Stimulated activated CD8-positive, alpha-beta memory T cell treated with anti-CD3 and anti-CD28 coated beads, Interleukin-12 subunit alpha, Interleukin-12 subunit beta, amount 100 ng/mL, for 24 hours (primary cell): Measurements from ENCODE around the gene SUDS3.

Experiments
- DNase-seq: peaks from one replicate; pipeline ENCODE4 v3.0.0-alpha.2; 2020; ENCODE audit errors: extremely low read depth

The SUDS3 gene

GRCh38 chr12:118357257-118358007, 18.9 kb upstream of the SUDS3 start:
- DNase-seq = no peak

- DNase-seq = no peak
These were observed 18.4 kb upstream of the SUDS3 start for GRCh38 chr12:118358008-118358359.

- DNase-seq = no peak
These were observed 17.5 kb upstream of the SUDS3 start for GRCh38 chr12:118358612-118359540.

GRCh38 chr12:118359541-118359915, 16.8 kb upstream of the SUDS3 start:
- DNase-seq = no peak

GRCh38 chr12:118361092-118361404, 15.3 kb upstream of the SUDS3 start:
- DNase-seq = no peak

GRCh38 chr12:118361889-118362288, 14.5 kb upstream of the SUDS3 start:
- DNase-seq = no peak

- DNase-seq = no peak
These were observed 7.5 kb upstream of the SUDS3 start for GRCh38 chr12:118368821-118369220.

GRCh38 chr12:118370601-118371000, 5.8 kb upstream of the SUDS3 start:
- DNase-seq = no peak

GRCh38 chr12:118371321-118372282, 4.8 kb upstream of the SUDS3 start:
- no peak for DNase-seq

- peak; percentile 92 for DNase-seq
These were observed 3.5 kb upstream of the SUDS3 start, which contains the start of gene TAOK3 for GRCh38 chr12:118372541-118373495. TSS of gene TAOK3 (minus strand) at chr12:118372907. CDS start at chr12:118255567, 117,340 bp downstream.

GRCh38 chr12:118373616-118374015, 2.7 kb upstream of the SUDS3 start:
- DNase-seq = no peak

- no peak for DNase-seq
These were observed 2.1 kb upstream of the SUDS3 start for GRCh38 chr12:118374126-118374725.

GRCh38 chr12:118374909-118375308, 1.4 kb upstream of the SUDS3 start:
- no peak for DNase-seq

GRCh38 chr12:118375348-118375747, 1.0 kb upstream of the SUDS3 start:
- no peak for DNase-seq

GRCh38 chr12:118377021-118377883, 897 bp downstream of the SUDS3 start:
- DNase-seq = no peak

- no peak for DNase-seq
These were observed 1.6 kb downstream of the SUDS3 start for GRCh38 chr12:118377884-118378470.

GRCh38 chr12:118391424-118391823, 15.1 kb downstream of the SUDS3 start:
- DNase-seq = no peak

- DNase-seq = no peak
These were observed 15.5 kb downstream of the SUDS3 start for GRCh38 chr12:118391836-118392235.
